ENCODE results near the gene GPA33. TPM values are rescaled to one million over a fixed set of nuclear protein-coding genes. Genes with fewer than 3 reads are reported as not detected.

Gene GPA33
- total and polyA plus RNA-seq, 9 of the 15 experiments (the other 6 are each of a cell fraction or from before 2014, with no cell fraction given), result 0.13 TPM; not detected in 8

DNA sequence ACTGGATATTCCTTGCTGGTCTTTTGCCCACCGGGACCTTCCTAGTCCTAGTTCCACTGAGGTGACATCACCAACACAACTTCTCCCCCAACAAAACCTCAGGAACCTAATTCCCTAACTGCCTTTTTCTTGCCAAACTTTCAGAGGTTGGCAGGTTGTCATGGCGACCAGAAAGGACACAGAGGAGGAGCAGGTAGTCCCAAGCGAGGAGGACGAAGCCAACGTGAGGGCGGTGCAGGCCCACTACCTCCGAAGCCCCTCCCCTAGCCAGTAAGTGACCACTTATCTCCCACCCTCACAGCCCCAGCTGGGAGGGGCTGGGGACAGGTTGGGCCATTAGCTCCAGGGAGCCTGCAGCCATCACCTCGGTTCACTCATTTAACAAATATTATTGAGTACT is 4.5 kb upstream of the GPA33 start:
- Histone ChIP-seq H3K27ac (ENCODE audit: extremely low read depth, low read depth, low read length) (no peak overlapping the region), H2AFZ (ENCODE audit: low read depth, low read length) (no peak overlapping the region), H3K4me1 (replicated peaks in 1 of 2; ENCODE audit: control insufficient read depth in 2 of 2, insufficient read depth in 2 of 2, low read length in 2 of 2) (no peaks in the 10 kb centered on the region), H3K9me1 (ENCODE audit: control insufficient read depth, insufficient read depth, low read length) (no peaks in the 10 kb centered on the region), H3K36me3 (ENCODE audit: control insufficient read depth, insufficient read depth, low read length) (no peaks in the 10 kb centered on the region), H4K20me1 (replicated peaks; ENCODE audit: control insufficient read depth, insufficient read depth, low read length) (no peaks in the 10 kb centered on the region), H3K79me2 (ENCODE audit: control insufficient read depth, insufficient read depth, low read length) (no peaks in the 10 kb centered on the region), H3K27me3 (ENCODE audit: control insufficient read depth in 2 of 2, insufficient read depth in 2 of 2, low read length in 2 of 2) (peaks cover 10 to 26% of the 10 kb centered on the region in 2 experiments; a peak in 4 of 5 replicates), H3K4me2 (ENCODE audit: insufficient read depth, low read length) (no peak overlapping the region), H3K9me3 (replicated peaks; ENCODE audit: control insufficient read depth, insufficient read depth, low read depth, low read length) (no peaks in the 10 kb centered on the region), H3K4me3 (no peak overlapping the region), H3K9ac (ENCODE audit: insufficient read depth in 1 of 2, low read depth in 2 of 2, low read length in 2 of 2) (no peak overlapping the region)
- ATAC-seq (no peak), FAIRE-seq (no peak), DNase-seq (ENCODE audit: extremely low read depth in 1 of 4, low spot score in 3 of 4) (no peak)
- 2% methylated on average over 8 of the region's 8 CpGs for WGBS (ENCODE audit: insufficient coverage, low coverage, missing lambda C conversion rate)
- in situ Hi-C loops (cut with MboI) (no loop called here), intact Hi-C loops (cut with micrococcal nuclease) (no loop called here)
- CTCF ChIA-PET (ENCODE audit: low intra/inter-chr PET ratio), result no interaction called here
- POLR2A ChIA-PET, result no interaction called here
- no TSS peak for BruUV-seq (replicated peaks)
- TF ChIP-seq ETV5 (CRISPR knock-in tag; IDR thresholded peaks at IDR 0.05; ENCODE audit: low read depth), result no peak
- peak; percentile 58 for TF ChIP-seq RFX1 (IDR thresholded peaks at IDR 0.05)

DNA sequence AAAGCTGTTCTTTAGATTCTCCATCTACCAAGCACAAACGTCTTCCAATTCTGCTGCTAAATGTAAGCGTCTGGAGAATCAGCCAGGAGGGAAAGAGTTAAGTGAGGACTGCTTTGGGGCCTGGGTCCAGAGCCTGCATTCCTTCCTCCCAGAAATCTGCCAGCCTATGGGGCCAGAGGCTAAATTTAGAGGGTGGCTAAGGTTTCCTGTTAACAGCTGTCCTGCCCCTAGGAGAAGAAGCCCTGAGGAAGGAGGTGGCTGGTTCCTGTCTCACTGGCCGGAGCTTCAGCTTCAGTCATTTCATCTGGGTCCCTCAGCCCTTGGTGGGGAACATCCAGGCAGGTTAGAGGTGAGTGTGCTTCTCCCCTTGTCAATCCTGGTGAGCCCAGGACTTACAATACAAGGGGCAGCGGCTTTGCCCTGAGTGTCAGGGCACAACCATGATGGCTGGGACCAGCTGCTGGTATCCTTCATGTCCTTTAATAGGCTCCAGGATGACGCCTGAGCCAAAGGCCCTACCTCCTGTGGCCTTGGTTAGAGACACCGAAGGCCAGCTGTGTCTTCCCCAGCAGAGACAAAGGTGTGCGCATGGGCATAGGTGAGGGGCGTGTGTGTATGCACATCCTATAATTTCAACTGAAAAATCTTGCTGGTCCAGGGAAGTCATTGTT is 3.8 kb upstream of the GPA33 start, which contains the start of gene STYXL2:
STYXL2 (plus strand) TSS at position 230 of the 671 bp plus-strand sequence. CDS start 775 bp downstream, outside the sequence.
- Histone ChIP-seq H4K20me1 (replicated peaks; ENCODE audit: control insufficient read depth, insufficient read depth, low read length) (no peaks in the 10 kb centered on the region), H3K4me1 (replicated peaks in 1 of 2; ENCODE audit: control insufficient read depth in 2 of 2, insufficient read depth in 2 of 2, low read length in 2 of 2) (no peaks in the 10 kb centered on the region), H3K27me3 (ENCODE audit: control insufficient read depth in 2 of 2, insufficient read depth in 2 of 2, low read length in 2 of 2) (peaks cover 10 to 30% of the 10 kb centered on the region in 2 experiments; a peak in 4 of 5 replicates), H3K4me3 (no peak within 1 kb of the TSS), H3K9me1 (ENCODE audit: control insufficient read depth, insufficient read depth, low read length) (no peaks in the 10 kb centered on the region), H3K4me2 (ENCODE audit: insufficient read depth, low read length) (no peak within 1 kb of the TSS), H3K79me2 (ENCODE audit: control insufficient read depth, insufficient read depth, low read length) (no peaks in the 10 kb centered on the region), H2AFZ (ENCODE audit: low read depth, low read length) (no peak within 1 kb of the TSS), H3K9ac (ENCODE audit: insufficient read depth in 1 of 2, low read depth in 2 of 2, low read length in 2 of 2) (no peak within 1 kb of the TSS), H3K9me3 (replicated peaks; ENCODE audit: control insufficient read depth, insufficient read depth, low read depth, low read length) (no peaks in the 10 kb centered on the region), H3K36me3 (ENCODE audit: control insufficient read depth, insufficient read depth, low read length) (no peaks in the 10 kb centered on the region), H3K27ac (ENCODE audit: extremely low read depth, low read depth, low read length) (no peak within 1 kb of the TSS)
- DNase-seq (ENCODE audit: extremely low read depth in 1 of 4, low spot score in 3 of 4) (no peak), FAIRE-seq (no peak), ATAC-seq (no peak)
- in situ Hi-C loops (cut with MboI), result no loop called here
- intact Hi-C loops (cut with micrococcal nuclease), result no loop called here
- under 1% methylated on average over 8 of the region's 8 CpGs for WGBS (ENCODE audit: insufficient coverage, low coverage, missing lambda C conversion rate)
- ChIA-PET POLR2A (interaction anchor here (0.7 to 1.2 kb wide), 3 partner anchors 10 to 40 kb away, joined by 3 read pairs; no protein-coding TSS in a partner anchor), CTCF (ENCODE audit: low intra/inter-chr PET ratio) (no interaction called here)
- no peak for TF ChIP-seq GTF2F1 (IDR thresholded peaks at IDR 0.05; ENCODE audit: low read depth, low read length)
- TF ChIP-seq, protein P1, sequence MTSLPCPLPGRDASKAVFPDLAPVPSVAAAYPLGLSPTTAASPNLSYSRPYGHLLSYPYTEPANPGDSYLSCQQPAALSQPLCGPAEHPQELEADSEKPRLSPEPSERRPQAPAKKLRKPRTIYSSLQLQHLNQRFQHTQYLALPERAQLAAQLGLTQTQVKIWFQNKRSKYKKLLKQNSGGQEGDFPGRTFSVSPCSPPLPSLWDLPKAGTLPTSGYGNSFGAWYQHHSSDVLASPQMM (CRISPR knock-in tag; IDR thresholded peaks at IDR 0.05), result no peak
- TF ChIP-seq BHLHE40 (IDR thresholded peaks at IDR 0.05; ENCODE audit: low read length), result no peak
- TF ChIP-seq, protein P2, sequence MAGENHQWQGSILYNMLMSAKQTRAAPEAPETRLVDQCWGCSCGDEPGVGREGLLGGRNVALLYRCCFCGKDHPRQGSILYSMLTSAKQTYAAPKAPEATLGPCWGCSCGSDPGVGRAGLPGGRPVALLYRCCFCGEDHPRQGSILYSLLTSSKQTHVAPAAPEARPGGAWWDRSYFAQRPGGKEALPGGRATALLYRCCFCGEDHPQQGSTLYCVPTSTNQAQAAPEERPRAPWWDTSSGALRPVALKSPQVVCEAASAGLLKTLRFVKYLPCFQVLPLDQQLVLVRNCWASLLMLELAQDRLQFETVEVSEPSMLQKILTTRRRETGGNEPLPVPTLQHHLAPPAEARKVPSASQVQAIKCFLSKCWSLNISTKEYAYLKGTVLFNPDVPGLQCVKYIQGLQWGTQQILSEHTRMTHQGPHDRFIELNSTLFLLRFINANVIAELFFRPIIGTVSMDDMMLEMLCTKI (IDR thresholded peaks at IDR 0.05; ENCODE audit: partially characterized antibody), result no peak
- TF ChIP-seq, protein P3, sequence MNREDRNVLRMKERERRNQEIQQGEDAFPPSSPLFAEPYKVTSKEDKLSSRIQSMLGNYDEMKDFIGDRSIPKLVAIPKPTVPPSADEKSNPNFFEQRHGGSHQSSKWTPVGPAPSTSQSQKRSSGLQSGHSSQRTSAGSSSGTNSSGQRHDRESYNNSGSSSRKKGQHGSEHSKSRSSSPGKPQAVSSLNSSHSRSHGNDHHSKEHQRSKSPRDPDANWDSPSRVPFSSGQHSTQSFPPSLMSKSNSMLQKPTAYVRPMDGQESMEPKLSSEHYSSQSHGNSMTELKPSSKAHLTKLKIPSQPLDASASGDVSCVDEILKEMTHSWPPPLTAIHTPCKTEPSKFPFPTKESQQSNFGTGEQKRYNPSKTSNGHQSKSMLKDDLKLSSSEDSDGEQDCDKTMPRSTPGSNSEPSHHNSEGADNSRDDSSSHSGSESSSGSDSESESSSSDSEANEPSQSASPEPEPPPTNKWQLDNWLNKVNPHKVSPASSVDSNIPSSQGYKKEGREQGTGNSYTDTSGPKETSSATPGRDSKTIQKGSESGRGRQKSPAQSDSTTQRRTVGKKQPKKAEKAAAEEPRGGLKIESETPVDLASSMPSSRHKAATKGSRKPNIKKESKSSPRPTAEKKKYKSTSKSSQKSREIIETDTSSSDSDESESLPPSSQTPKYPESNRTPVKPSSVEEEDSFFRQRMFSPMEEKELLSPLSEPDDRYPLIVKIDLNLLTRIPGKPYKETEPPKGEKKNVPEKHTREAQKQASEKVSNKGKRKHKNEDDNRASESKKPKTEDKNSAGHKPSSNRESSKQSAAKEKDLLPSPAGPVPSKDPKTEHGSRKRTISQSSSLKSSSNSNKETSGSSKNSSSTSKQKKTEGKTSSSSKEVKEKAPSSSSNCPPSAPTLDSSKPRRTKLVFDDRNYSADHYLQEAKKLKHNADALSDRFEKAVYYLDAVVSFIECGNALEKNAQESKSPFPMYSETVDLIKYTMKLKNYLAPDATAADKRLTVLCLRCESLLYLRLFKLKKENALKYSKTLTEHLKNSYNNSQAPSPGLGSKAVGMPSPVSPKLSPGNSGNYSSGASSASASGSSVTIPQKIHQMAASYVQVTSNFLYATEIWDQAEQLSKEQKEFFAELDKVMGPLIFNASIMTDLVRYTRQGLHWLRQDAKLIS (CRISPR knock-in tag; IDR thresholded peaks at IDR 0.05), result no peak
- BruUV-seq (replicated peaks), result no TSS peak
